ENCODE data around the gene FOXJ3.

Gene FOXJ3

DNA sequence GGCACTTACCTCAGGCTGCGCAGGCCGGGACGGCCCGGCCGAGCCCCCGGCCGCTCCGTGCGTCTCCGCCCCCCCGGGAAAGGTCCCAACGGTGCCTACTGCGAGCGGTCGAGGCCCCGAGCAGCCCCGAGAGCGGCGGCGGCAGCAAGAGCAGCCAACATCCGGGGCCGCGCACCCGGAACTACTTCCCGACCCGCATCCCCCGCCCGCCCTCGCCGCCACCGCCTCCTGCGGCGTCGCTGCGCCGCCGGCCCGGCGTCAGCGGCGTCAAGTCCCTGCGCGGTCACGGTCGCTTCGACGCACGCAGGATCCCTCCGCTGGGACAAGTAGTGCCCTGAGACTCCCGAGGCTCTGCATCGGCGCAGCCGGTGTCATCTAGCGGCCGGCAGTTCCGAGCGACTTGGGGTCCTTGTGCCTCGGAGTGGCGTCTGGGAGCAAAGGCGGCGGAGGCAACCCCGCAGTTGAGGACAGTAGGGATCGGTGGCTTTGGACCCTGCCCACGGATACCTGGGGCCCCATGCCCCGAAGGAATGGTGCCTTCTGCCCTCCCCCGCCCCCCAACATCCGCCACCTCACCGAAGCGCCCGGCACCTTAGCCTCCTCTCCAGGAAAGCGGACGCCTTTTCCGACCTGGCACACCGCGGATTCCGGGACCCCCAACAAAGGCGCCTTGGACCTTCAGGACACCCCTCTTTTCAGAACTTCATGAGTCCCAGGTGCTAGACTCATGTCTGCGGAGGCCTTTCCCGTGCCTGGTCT is at the start of gene FOXJ3 (continued):
- TF ChIP-seq ZNF777 (tag by site-specific recombination; IDR thresholded peaks at IDR 0.05; ENCODE audit: borderline replicate concordance) (peak; percentile 92), YY1 (tag by site-specific recombination; IDR thresholded peaks at IDR 0.05) (peak; percentile 89), ZNF214 (tag by site-specific recombination; IDR thresholded peaks at IDR 0.05; ENCODE audit: borderline replicate concordance) (no peak), ZNF843 (tag by site-specific recombination; IDR thresholded peaks at IDR 0.05) (peak; percentile 86), ZNF560 (tag by site-specific recombination; IDR thresholded peaks at IDR 0.05; ENCODE audit: borderline replicate concordance) (peak; percentile 57; the same call in 1 of the 2 replicates), ZNF394 (tag by site-specific recombination; IDR thresholded peaks at IDR 0.05; ENCODE audit: borderline replicate concordance) (peak; percentile 71; the same call in 1 of the 2 replicates), HOXD13 (CRISPR knock-in tag; IDR thresholded peaks at IDR 0.05; ENCODE audit: borderline replicate concordance) (peak; percentile 26; the same call in 1 of the 2 replicates), EGR2 (tag by site-specific recombination; IDR thresholded peaks at IDR 0.05; ENCODE audit: low read depth) (peak; percentile 78), GLIS2 (tag by site-specific recombination; IDR thresholded peaks at IDR 0.05) (peak; percentile 90), ZNF521 (tag by site-specific recombination; IDR thresholded peaks at IDR 0.05) (no peak), ZNF792 (tag by site-specific recombination; IDR thresholded peaks at IDR 0.05) (peak; percentile 77; the same call in 1 of the 2 replicates), ZNF529 (tag by site-specific recombination; IDR thresholded peaks at IDR 0.05; ENCODE audit: insufficient replicate concordance) (no peak)
- TF ChIP-seq, protein P1, sequence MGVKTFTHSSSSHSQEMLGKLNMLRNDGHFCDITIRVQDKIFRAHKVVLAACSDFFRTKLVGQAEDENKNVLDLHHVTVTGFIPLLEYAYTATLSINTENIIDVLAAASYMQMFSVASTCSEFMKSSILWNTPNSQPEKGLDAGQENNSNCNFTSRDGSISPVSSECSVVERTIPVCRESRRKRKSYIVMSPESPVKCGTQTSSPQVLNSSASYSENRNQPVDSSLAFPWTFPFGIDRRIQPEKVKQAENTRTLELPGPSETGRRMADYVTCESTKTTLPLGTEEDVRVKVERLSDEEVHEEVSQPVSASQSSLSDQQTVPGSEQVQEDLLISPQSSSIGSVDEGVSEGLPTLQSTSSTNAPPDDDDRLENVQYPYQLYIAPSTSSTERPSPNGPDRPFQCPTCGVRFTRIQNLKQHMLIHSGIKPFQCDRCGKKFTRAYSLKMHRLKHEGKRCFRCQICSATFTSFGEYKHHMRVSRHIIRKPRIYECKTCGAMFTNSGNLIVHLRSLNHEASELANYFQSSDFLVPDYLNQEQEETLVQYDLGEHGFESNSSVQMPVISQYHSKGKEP (tag by site-specific recombination; IDR thresholded peaks at IDR 0.05) = peak; percentile 79; the same call in 1 of the 2 replicates
- TF ChIP-seq, protein P2, sequence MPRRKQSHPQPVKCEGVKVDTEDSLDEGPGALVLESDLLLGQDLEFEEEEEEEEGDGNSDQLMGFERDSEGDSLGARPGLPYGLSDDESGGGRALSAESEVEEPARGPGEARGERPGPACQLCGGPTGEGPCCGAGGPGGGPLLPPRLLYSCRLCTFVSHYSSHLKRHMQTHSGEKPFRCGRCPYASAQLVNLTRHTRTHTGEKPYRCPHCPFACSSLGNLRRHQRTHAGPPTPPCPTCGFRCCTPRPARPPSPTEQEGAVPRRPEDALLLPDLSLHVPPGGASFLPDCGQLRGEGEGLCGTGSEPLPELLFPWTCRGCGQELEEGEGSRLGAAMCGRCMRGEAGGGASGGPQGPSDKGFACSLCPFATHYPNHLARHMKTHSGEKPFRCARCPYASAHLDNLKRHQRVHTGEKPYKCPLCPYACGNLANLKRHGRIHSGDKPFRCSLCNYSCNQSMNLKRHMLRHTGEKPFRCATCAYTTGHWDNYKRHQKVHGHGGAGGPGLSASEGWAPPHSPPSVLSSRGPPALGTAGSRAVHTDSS (tag by site-specific recombination; IDR thresholded peaks at IDR 0.05) = 0 out of 2 replicates have a peak, but pooled peaks have one; percentile 26
- TF ChIP-seq, protein P3, sequence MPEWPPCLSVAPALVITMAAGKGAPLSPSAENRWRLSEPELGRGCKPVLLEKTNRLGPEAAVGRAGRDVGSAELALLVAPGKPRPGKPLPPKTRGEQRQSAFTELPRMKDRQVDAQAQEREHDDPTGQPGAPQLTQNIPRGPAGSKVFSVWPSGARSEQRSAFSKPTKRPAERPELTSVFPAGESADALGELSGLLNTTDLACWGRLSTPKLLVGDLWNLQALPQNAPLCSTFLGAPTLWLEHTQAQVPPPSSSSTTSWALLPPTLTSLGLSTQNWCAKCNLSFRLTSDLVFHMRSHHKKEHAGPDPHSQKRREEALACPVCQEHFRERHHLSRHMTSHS (tag by site-specific recombination; IDR thresholded peaks at IDR 0.05) = peak; percentile 75; the same call in 1 of the 2 replicates
- TF ChIP-seq, protein P4, sequence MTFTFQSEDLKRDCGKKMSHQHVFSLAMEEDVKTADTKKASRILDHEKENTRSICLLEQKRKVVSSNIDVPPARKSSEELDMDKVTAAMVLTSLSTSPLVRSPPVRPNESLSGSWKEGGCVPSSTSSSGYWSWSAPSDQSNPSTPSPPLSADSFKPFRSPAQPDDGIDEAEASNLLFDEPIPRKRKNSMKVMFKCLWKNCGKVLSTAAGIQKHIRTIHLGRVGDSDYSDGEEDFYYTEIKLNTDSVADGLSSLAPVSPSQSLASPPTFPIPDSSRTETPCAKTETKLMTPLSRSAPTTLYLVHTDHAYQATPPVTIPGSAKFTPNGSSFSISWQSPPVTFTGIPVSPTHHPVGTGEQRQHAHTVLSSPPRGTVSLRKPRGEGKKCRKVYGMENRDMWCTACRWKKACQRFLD (tag by site-specific recombination; IDR thresholded peaks at IDR 0.05) = peak; percentile 87
- TF ChIP-seq, protein P5, sequence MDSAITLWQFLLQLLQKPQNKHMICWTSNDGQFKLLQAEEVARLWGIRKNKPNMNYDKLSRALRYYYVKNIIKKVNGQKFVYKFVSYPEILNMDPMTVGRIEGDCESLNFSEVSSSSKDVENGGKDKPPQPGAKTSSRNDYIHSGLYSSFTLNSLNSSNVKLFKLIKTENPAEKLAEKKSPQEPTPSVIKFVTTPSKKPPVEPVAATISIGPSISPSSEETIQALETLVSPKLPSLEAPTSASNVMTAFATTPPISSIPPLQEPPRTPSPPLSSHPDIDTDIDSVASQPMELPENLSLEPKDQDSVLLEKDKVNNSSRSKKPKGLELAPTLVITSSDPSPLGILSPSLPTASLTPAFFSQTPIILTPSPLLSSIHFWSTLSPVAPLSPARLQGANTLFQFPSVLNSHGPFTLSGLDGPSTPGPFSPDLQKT (IDR thresholded peaks at IDR 0.05; ENCODE audit: borderline replicate concordance, low read depth, low read length) = no peak; the same call in 1 of the 2 replicates
- TF ChIP-seq, protein P6, sequence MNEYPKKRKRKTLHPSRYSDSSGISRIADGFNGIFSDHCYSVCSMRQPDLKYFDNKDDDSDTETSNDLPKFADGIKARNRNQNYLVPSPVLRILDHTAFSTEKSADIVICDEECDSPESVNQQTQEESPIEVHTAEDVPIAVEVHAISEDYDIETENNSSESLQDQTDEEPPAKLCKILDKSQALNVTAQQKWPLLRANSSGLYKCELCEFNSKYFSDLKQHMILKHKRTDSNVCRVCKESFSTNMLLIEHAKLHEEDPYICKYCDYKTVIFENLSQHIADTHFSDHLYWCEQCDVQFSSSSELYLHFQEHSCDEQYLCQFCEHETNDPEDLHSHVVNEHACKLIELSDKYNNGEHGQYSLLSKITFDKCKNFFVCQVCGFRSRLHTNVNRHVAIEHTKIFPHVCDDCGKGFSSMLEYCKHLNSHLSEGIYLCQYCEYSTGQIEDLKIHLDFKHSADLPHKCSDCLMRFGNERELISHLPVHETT (tag by site-specific recombination; IDR thresholded peaks at IDR 0.05) = peak; percentile 86
- TF ChIP-seq, protein P7, sequence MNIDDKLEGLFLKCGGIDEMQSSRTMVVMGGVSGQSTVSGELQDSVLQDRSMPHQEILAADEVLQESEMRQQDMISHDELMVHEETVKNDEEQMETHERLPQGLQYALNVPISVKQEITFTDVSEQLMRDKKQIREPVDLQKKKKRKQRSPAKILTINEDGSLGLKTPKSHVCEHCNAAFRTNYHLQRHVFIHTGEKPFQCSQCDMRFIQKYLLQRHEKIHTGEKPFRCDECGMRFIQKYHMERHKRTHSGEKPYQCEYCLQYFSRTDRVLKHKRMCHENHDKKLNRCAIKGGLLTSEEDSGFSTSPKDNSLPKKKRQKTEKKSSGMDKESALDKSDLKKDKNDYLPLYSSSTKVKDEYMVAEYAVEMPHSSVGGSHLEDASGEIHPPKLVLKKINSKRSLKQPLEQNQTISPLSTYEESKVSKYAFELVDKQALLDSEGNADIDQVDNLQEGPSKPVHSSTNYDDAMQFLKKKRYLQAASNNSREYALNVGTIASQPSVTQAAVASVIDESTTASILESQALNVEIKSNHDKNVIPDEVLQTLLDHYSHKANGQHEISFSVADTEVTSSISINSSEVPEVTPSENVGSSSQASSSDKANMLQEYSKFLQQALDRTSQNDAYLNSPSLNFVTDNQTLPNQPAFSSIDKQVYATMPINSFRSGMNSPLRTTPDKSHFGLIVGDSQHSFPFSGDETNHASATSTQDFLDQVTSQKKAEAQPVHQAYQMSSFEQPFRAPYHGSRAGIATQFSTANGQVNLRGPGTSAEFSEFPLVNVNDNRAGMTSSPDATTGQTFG (tag by site-specific recombination; IDR thresholded peaks at IDR 0.05; ENCODE audit: borderline replicate concordance) = peak; percentile 95; the same call in 1 of the 2 replicates
- TF ChIP-seq, protein P8, sequence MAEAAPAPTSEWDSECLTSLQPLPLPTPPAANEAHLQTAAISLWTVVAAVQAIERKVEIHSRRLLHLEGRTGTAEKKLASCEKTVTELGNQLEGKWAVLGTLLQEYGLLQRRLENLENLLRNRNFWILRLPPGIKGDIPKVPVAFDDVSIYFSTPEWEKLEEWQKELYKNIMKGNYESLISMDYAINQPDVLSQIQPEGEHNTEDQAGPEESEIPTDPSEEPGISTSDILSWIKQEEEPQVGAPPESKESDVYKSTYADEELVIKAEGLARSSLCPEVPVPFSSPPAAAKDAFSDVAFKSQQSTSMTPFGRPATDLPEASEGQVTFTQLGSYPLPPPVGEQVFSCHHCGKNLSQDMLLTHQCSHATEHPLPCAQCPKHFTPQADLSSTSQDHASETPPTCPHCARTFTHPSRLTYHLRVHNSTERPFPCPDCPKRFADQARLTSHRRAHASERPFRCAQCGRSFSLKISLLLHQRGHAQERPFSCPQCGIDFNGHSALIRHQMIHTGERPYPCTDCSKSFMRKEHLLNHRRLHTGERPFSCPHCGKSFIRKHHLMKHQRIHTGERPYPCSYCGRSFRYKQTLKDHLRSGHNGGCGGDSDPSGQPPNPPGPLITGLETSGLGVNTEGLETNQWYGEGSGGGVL (tag by site-specific recombination; IDR thresholded peaks at IDR 0.05) = peak; percentile 75
- TF ChIP-seq, protein P9, sequence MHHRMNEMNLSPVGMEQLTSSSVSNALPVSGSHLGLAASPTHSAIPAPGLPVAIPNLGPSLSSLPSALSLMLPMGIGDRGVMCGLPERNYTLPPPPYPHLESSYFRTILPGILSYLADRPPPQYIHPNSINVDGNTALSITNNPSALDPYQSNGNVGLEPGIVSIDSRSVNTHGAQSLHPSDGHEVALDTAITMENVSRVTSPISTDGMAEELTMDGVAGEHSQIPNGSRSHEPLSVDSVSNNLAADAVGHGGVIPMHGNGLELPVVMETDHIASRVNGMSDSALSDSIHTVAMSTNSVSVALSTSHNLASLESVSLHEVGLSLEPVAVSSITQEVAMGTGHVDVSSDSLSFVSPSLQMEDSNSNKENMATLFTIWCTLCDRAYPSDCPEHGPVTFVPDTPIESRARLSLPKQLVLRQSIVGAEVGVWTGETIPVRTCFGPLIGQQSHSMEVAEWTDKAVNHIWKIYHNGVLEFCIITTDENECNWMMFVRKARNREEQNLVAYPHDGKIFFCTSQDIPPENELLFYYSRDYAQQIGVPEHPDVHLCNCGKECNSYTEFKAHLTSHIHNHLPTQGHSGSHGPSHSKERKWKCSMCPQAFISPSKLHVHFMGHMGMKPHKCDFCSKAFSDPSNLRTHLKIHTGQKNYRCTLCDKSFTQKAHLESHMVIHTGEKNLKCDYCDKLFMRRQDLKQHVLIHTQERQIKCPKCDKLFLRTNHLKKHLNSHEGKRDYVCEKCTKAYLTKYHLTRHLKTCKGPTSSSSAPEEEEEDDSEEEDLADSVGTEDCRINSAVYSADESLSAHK (tag by site-specific recombination; IDR thresholded peaks at IDR 0.05) = peak; percentile 79

All from HEK293 (cell line).